HG03571 (cell line): ENCODE results near the gene EPGN.

ENCODE experiments used
- ATAC-seq: cut with Tn5 transposase; IDR thresholded peaks from one replicate; pipeline ENCODE4 v1.9.1; 2021; ENCODE audit not compliant: unreplicated experiment

The EPGN gene, protein sequence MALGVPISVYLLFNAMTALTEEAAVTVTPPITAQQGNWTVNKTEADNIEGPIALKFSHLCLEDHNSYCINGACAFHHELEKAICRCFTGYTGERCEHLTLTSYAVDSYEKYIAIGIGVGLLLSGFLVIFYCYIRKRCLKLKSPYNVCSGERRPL

DNA sequence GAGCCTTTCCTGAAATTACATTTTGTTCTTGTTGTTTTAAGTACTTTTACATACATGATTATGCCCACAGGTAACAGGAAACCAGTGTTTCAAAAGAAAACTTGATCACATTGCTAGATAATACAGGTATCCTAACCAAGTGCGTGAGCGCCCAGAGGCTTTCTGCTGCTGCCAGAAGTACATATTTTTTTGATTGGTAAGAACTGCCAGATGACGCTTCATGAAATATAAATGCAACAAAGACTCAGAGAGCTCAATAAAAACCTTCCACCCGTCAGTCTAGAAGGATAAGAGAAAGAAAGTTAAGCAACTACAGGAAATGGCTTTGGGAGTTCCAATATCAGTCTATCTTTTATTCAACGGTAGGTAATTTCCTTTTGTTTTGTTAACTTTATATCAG, at the start of gene EPGN:
Gene EPGN, plus strand, starts transcription at position 256 of the 400 bp plus-strand sequence. Its CDS starts 64 bp downstream, at position 320.
- ATAC-seq = no peak

DNA sequence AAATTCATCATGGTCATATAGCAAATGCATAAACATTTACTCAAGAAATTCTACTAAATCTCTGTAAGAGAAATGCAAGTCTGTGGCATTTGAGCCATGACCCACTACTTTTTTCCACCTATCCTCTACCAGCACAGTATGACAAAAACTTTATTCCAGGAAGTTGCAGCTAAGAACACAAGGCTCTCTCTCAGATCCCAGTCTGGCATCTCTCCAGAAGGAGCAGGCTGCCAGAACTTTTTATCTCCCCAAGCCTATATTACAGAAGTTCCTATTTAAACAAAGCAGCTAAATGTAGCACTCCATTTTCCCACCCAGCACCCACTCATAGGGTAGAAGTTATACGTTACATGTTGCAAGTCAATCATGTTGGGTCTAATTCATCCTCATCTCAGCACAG, 49.3 kb upstream of the EPGN start:
- no peak for ATAC-seq

DNA sequence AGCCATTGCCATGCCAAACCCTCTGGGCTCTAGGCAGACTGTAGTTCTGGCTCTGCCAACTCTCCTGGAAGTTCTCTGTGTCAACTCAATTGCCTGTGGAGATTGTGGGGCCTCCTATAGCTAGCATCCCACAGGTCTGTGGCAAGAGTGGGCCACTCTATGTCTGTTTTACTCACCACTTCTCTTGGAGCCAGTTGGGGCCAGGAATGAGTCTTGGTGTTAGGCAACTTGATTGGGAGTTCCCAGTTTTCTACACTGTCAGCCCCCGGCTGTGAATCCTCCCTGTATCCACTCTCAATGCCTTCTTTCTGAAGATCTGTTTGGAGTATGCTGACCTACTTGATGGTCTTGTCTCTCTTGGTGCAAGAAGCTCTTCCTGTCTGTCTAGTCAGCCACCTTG, 48.2 kb upstream of the EPGN start:
- ATAC-seq = no peak

DNA sequence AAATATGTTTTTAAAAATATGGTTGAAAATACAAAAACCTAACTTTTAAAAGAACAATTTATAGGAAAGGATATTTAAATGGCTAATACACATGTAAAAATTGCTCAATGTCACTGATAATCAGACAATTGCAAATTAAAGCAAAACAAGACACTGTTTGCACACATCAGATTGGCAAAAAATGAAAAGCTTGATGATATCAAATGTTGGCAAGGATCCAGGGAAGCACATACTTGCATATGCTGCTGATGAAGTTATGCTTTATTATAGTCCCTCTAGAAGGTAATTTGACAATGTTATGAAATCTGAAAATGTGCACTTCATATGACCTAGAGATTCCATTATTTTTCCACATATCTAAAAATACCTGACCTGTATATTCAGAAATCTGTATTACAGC, 45.7 kb upstream of the EPGN start:
- no peak for ATAC-seq

DNA sequence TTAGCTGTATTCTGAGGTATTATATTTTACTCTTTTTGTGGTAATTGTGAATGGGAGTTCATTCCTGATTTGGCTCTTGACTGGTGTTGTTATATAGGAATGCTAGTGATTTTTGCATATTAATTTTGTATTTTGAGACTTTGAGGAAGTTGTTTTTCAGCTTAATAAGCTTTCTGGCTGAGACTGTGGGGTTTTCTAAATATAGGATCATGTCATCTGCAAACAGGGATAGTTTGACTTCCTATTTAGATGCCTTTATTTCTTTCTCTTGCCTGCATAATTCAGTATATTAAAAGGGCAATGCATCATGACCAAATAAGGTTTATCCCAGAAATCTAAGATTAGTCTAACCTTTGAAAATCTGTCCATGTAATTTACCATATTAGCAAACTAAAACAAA, 44.7 kb upstream of the EPGN start:
- ATAC-seq = no peak

DNA sequence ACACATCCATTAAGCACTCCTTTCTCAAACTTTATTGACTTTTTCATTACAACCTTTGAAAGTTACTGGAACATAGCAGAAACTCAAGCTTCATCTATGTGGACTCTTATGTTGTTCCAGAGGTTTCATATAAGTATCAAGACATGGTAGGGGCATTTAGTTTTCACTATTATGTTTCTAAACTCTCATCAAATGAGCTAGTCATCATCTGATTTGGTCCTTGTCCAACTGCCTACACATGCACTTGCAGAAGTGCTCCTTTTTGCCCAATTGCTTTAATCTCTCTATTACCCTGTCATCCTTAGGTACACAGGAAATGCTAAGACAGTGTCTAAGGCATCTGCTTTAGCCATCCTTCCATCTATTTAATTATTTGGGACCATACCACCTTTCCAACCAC, 42.2 kb upstream of the EPGN start:
- ATAC-seq = no peak

DNA sequence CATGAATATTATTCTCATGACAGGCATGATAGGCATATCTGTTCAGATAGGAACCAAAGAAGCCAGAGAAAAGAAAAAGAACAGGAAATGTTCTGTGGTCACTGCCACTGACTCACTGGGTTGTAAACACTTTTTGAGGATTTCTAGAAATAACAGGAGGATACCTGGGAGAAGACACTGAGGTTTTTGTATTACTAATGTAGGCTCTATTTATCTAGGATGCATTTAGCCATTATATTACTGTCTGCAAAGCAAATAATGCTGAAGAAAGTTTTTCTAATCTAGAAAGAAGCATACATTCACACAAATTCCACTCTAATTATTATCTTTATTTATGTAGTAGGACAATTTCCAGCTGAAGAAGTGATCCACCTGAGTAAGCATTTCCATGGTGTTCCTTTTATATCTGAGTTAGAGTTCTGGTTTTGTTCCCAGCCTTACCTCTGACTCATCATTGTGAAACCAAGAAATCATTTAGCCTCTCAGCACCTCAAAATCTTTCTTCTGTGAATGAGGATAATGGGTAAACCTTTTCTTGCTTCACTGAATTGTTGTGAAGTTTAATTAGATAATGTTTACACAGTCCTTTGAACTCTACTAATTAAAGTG, 40.2 kb upstream of the EPGN start:
- ATAC-seq = no peak

DNA sequence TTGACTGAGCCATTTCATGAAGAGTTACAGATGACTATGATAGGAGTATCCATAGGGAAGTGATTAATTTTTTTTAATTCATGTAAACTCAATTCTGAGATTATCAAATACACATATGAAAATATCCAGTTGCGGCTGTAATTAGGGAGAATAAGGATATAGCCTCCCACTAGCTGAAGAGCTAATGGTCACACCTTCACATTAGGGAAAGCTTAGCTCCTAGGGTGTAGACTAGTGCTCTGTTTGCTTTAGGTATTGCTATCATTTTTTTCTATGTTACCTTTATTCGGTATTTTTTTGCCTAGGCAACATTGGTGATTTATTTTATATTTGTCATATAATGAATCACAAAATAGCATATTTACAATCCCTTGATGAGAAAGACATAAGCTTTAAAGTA, 39.6 kb upstream of the EPGN start:
- no peak for ATAC-seq

DNA sequence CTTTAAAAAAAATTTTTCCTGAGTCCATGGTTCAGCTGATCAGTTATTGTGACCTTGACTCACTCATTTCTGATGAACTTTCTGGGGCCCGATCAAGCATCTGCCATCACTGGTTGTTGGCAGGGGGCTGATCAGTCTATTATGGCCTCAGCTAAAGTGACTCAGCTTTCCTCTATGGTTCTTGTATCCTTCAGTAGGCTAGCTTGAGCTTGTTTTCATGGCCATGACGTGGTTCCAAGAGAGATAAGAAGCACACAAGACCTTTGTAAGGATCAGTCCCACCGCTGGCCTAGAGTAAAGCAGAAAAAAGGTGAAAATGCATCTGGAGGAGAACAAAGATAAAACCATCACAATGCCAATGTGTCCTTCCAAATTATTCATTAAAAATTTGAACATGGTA, 29.8 kb upstream of the EPGN start:
- no peak for ATAC-seq

DNA sequence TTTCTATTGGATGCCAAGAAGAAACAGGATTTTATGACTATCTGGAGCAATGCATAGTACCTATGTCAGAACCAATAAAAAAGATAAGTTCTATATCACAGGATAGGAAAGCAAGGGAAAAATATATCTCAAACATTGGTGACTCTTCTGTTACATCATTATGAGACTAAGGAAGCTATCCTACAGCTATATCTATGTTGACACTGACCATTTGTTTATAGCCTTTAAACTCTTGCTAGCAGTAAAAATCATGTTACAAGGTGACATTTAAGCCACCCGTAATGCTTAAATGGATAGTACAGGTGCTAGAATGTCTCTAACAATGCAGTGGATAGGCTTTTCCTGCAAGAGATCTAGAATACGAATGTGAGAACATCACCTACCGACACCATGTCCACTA, 28.6 kb upstream of the EPGN start:
- ATAC-seq = no peak

DNA sequence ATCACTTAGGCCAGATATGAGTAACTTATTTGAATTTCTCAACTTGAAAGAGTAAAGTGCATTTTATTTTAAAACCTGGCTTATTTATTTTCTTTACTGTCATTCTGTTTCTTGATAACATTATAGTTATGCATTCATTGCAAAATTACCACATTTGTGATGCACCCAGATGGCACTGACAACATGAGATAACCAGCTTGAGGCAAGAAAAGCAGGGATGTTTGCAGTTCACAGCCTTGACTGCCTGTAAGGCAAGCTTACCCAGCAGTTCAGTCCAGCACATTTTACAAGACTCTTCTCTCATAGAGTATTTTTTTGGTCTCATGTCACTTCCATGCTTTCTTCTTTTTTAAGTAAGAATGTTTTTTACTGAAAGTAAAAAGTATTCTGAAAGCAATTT, 25.3 kb upstream of the EPGN start:
- no peak for ATAC-seq

DNA sequence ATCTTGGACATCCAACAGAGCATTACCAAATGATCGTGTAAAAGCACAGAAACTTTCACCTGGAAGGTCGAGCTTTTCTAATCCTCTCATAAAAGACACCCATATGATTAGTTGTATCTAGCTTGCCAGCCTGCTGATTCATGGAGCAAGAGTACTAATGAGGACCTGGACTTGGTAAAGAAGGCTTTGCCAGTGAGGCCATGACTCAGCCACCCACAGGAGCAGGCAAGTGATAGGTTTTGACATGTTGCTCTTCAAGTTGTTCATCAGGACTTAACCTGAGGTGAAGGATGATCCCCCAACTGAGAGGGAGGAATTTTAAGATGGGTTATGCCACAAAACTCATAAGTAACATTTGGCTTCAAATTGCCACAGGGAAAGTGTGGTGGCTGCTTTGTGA, 24.7 kb upstream of the EPGN start:
- ATAC-seq = no peak

DNA sequence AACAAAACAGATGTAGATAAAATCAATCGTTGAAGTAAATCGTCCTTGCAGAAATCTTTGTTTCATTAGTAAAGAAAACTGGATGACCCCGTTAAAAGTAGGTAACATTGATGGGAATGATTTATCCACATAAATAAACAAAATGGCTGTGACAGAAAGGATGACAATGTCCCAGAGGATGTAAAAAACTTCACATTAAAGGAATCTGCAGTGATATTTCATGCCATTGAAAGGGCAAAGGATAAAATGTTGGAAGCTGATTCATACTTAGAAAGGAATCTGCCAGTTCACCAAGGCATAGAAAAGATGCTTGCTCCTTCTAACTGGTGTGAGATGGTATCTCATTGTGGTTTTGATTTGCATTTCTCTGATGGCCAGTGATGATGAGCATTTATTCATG, 24.2 kb upstream of the EPGN start:
- no peak for ATAC-seq

DNA sequence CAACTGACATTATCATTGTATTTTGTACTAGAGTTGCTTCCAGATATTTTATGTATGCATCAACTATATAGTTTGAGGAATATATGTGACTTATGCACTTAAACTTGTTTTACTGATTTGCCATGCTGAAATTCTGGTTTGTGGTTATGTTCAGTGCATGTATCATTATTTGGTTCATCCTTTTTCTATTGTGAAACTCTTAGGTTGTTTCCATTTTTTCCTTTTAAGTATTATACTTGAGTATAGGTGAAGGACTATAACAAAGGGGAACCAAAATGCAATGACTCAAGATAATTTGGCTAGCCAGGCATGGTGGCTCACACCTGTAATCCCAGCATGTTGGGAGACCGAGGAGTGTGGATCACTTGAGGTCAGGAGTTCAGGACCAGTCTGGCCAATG, 21.1 kb upstream of the EPGN start:
- ATAC-seq = no peak

DNA sequence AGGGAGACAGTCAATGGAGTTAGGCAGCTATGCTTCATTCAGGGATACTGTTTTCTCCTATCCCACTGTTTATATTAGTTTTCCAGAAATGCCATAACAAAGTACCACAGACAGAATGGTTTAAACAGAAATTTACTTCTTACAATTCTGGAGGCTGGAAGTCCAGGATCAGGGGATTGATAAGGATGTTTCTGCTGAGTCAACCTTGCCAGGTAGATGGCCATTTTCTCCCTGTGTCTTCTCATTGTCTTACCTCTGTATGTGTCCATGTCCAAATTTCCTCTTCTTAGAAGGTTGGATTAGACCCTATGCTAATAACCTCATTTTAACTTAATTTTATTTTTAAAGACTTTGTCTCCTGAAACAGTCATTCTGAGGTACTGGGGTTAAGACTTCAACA, 20.5 kb upstream of the EPGN start:
- no peak for ATAC-seq

DNA sequence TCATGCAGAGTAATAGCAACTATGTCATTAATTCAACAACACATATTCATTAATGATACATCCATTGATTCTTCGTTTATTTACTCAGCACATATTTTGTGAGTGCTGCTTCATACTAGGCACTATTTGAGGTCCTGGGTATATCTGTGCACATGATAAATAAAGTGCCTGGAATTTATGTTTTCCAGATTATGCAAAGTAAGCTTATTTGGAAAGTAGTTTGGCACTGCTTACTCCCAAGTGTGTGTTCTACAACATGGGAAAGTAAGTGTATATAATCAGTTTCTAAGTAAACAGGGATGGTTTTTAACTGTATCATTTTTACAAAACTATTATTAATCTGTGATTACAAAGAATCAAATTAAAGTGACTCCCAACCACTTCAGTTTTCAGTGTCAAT, 16.8 kb upstream of the EPGN start:
- ATAC-seq = no peak

DNA sequence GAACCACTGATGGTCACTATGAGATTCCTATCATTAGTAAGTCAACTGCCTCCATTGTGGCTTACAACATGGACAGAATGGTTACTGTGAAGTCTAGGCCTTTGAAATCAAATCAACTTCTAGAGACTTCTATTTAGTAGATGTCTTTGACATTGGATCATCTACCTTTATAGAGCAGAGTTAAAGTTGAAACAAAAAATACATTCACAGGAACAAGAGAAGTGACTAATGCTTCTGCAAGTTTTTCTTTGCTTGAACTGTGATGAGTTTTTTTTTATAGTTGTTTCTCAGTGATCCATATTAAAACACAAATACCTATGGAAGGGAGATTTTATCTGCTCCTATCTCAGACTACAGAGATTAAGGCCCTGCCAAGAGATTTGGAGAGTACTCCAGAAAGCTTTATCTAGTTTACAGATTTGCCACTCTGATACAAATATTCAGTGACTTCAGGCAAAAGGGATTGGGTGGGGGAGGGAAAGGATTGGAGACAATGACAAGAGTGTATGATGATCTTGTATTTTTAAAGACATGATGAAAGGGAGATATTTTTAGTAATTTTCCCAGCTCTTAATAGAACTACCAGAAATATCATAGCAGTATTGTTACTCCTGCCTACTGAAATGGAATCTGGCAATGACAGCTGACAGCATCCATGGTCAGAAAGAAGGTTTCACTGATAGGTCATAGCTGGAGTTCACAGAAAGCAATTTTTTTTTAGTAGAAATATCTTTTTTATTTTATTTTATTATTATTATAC, 16.0 kb upstream of the EPGN start:
- ATAC-seq = no peak

DNA sequence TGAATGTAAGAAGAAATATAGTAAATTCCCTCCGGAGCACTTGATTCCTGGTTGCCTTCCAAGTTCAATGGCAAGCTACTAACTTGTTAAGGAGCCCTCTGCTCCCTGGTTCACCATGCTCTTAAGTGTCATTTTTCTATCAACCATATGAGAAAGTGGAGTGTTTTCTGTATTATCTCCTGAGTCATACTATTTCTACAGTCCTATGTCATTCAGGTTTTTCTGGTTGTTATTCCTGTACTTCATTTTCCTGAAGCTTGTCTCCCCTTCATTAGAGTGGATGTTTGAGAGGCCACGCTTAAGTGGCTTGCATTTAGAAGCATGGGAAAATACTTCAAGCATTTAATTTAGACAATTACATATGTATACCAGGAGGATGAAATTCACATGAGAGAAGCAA, 14.7 kb upstream of the EPGN start:
- ATAC-seq = no peak

DNA sequence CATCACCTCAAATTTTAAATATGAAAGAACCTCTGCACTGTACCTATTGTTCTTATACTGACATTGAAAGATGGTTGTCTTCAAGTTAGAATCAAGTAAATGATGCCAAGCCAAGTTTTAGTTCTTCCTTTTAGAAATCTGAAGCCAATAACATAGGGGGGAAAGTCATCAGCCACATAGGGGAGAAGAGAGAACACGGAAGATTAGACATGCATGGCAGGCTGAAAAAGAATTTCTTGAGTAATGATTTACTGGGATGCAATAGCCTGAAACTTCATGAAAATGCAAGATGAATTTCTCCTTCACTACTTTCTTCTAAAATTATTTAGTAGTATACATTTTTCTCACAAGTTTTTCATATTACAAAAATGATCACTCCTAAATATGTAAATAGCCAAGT, 13.6 kb upstream of the EPGN start:
- no peak for ATAC-seq

DNA sequence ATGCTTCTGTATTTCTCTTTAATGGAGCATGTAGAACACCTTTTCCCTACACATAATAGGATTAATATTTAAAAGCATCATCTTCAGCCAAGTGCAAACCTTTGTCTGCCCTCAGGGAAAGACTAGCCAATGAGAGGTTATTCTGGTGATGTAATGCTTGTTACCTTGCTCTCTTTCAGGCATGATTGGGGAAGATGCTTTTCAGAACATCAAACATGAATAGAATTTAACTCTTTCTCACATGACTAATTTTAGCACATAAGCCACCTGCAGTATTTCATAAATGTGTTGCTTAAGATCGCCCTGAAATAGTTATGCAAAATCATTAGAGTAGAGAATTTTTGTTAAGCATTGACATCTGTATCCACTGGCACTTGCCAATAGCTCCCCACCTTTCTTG, 10.7 kb upstream of the EPGN start:
- no peak for ATAC-seq

DNA sequence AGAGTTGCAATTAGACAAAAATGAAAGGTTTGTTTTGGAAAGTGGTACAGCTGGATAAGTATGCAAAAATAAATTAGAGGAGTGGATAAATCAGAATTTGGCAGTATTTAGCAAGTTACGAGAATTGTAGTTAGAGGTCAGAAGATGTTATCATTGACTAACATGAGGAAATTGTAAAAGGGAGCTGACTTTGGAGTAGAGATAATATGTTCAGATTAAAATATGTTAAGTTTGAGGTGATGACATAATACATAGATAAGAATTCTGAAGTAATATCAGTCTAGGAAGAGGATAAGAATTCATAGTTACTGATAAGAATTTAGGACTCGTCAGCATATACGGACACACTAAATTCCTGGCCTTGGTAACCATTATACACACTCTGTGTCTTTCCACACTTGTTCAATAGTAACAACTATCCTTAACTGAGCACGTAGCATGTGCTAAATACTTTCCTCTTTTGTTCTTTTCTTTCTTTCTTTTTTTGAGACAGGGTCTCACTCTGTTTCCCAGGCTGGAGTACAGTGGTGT, 4.1 kb upstream of the EPGN start:
- no peak for ATAC-seq

DNA sequence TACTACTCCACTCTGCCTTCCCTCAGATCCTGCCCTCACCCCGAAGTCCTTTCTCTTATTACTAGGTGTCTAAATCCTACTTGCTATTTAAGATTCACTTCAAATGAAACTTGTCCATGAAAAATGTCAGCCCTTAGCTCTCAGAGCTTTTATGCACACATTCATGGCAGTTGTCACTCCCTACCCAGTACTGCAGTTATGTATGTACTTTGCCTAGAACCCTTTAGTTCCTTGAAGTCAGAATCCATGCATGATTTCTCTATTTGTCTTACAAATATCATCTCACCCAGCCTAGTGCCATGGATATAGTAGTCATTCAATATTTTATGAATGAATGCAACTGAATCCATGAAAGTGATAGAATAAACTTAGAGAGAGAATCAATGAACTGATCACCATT, 3.3 kb upstream of the EPGN start:
- no peak for ATAC-seq
